Dendritic cell treated with granulocyte-macrophage colony-stimulating factor and Interleukin-4, amounts not matched to agents 40 ng/mL and 50 ng/mL, for 4 days (primary cell): Measurements from ENCODE around the gene OR51A7.
"Not testable (repeated sequence)": the region's sequence is repeated elsewhere in the genome, so short reads cannot be mapped to it uniquely, and the experiment has no call there.

Experiments
- H3K27ac Mint-ChIP-seq: one replicate; pipeline ENCODE4 v1.8.0; 2022; ENCODE audit warnings: mild to moderate bottlenecking, mixed read lengths
- H3K27me3 Mint-ChIP-seq: one replicate; pipeline ENCODE4 v1.8.0; 2022; ENCODE audit warnings: mild to moderate bottlenecking, mixed read lengths
- H3K36me3 Mint-ChIP-seq: one replicate; pipeline ENCODE4 v1.8.0; 2022; ENCODE audit warnings: low read depth, mixed read lengths
- H3K4me1 Mint-ChIP-seq: one replicate; pipeline ENCODE4 v1.8.0; 2022; ENCODE audit warnings: low read depth, mixed read lengths
- H3K4me3 Mint-ChIP-seq: one replicate; pipeline ENCODE4 v1.8.0; 2022; ENCODE audit warnings: mild to moderate bottlenecking, moderate library complexity, mixed read lengths
- H3K9me3 Mint-ChIP-seq: one replicate; pipeline ENCODE4 v1.8.0; 2022; ENCODE audit warnings: mixed read lengths
- intact Hi-C: fragments of 100-400 bp; cut with micrococcal nuclease; formaldehyde crosslinking; loops from one replicate; pipeline ENCODE4 v1.15.0; 2022

The OR51A7 gene

GRCh38 chr11:4919250-4919649 lies 15.7 kb downstream of the OR51A7 start, which contains the start of gene OR51G2:
Gene OR51G2 (minus strand): TSS chr11:4919350. CDS start chr11:4915663, 3,687 bp downstream.
- Mint-ChIP-seq H3K9me3 (peaks cover 7% of the 10 kb centered on the region), H3K4me1 (no peaks in the 10 kb centered on the region), H3K27ac (no peak within 1 kb of the TSS), H3K4me3 (no peak within 1 kb of the TSS), H3K27me3 (no peaks in the 10 kb centered on the region), H3K36me3 (no peaks in the 10 kb centered on the region)
- intact Hi-C loops, result no loop called here

GRCh38 chr11:4921796-4922195 lies 18.2 kb downstream of the OR51A7 start:
- Mint-ChIP-seq H3K4me3 (no peak overlapping the region), H3K27ac (no peak overlapping the region), H3K4me1 (no peaks in the 10 kb centered on the region), H3K36me3 (no peaks in the 10 kb centered on the region), H3K9me3 (no peaks in the 10 kb centered on the region), H3K27me3 (no peaks in the 10 kb centered on the region)
- intact Hi-C loops, result no loop called here

- no peaks in the 10 kb centered on the region for H3K9me3 Mint-ChIP-seq
- no peak overlapping the region for H3K27ac Mint-ChIP-seq
- H3K4me1 Mint-ChIP-seq, result no peaks in the 10 kb centered on the region
- no peaks in the 10 kb centered on the region for H3K27me3 Mint-ChIP-seq
- H3K36me3 Mint-ChIP-seq, result no peaks in the 10 kb centered on the region
- H3K4me3 Mint-ChIP-seq, result no peak overlapping the region
- intact Hi-C loops, result no loop called here
Measured at GRCh38 chr11:4922304-4922703, 18.7 kb downstream of the OR51A7 start.

GRCh38 chr11:4924239-4924638 lies 20.7 kb downstream of the OR51A7 start, which contains the start of gene OR51G1:
Gene OR51G1 (minus strand): TSS chr11:4924339. CDS start chr11:4924339, 0 bp downstream.
- no peak within 1 kb of the TSS for H3K4me3 Mint-ChIP-seq
- no peak within 1 kb of the TSS for H3K27ac Mint-ChIP-seq
- intact Hi-C loops, result no loop called here
- H3K36me3 Mint-ChIP-seq, result no peaks in the 10 kb centered on the region
- no peaks in the 10 kb centered on the region for H3K9me3 Mint-ChIP-seq
- no peaks in the 10 kb centered on the region for H3K4me1 Mint-ChIP-seq
- no peaks in the 10 kb centered on the region for H3K27me3 Mint-ChIP-seq

GRCh38 chr11:4926608-4927007 lies 23.0 kb downstream of the OR51A7 start:
- Mint-ChIP-seq H3K4me1 (no peaks in the 10 kb centered on the region), H3K4me3 (no peak overlapping the region), H3K27me3 (no peaks in the 10 kb centered on the region), H3K27ac (no peak overlapping the region), H3K9me3 (no peaks in the 10 kb centered on the region), H3K36me3 (no peaks in the 10 kb centered on the region)
- intact Hi-C loops, result no loop called here

- Mint-ChIP-seq H3K9me3 (peaks cover 8% of the 10 kb centered on the region), H3K27me3 (no peaks in the 10 kb centered on the region), H3K36me3 (no peaks in the 10 kb centered on the region), H3K4me3 (no peak overlapping the region), H3K27ac (no peak overlapping the region), H3K4me1 (no peaks in the 10 kb centered on the region)
- intact Hi-C loops, result no loop called here
Measured at GRCh38 chr11:4932751-4933150, 29.2 kb downstream of the OR51A7 start.

GRCh38 chr11:4936745-4937144 lies 33.2 kb downstream of the OR51A7 start:
- H3K9me3 Mint-ChIP-seq, result peaks cover 8% of the 10 kb centered on the region
- H3K4me1 Mint-ChIP-seq, result no peaks in the 10 kb centered on the region
- no peaks in the 10 kb centered on the region for H3K36me3 Mint-ChIP-seq
- H3K4me3 Mint-ChIP-seq, result no peak overlapping the region
- intact Hi-C loops, result no loop called here
- no peaks in the 10 kb centered on the region for H3K27me3 Mint-ChIP-seq
- H3K27ac Mint-ChIP-seq, result no peak overlapping the region

- intact Hi-C loops, result no loop called here
- Mint-ChIP-seq H3K27me3 (no peaks in the 10 kb centered on the region), H3K4me3 (no peak within 1 kb of the TSS), H3K27ac (no peak within 1 kb of the TSS), H3K36me3 (no peaks in the 10 kb centered on the region), H3K4me1 (no peaks in the 10 kb centered on the region), H3K9me3 (no peaks in the 10 kb centered on the region)
Measured at GRCh38 chr11:4947505-4947904, 43.9 kb downstream of the OR51A7 start, which contains the start of gene OR51A4. Gene OR51A4 (minus strand): TSS chr11:4947605. CDS start chr11:4947100, 505 bp downstream.

- intact Hi-C loops, result not testable (repeated sequence)
Measured at GRCh38 chr11:4955613-4956012, 52.0 kb downstream of the OR51A7 start, which contains the start of gene OR51A2. Gene OR51A2 (minus strand): TSS chr11:4955713. CDS start chr11:4955713, 0 bp downstream.

GRCh38 chr11:4957396-4957795 lies 53.8 kb downstream of the OR51A7 start:
- Mint-ChIP-seq H3K27ac (no peak overlapping the region), H3K4me1 (no peaks in the 10 kb centered on the region), H3K9me3 (no peaks in the 10 kb centered on the region), H3K36me3 (no peaks in the 10 kb centered on the region), H3K4me3 (no peak overlapping the region), H3K27me3 (no peaks in the 10 kb centered on the region)
- intact Hi-C loops, result no loop called here

More at GRCh38 chr11:4955613-4956012, 52.0 kb downstream of the OR51A7 start, which contains the start of gene OR51A2:
- not testable (repeated sequence) for H3K36me3 Mint-ChIP-seq, H3K27me3 Mint-ChIP-seq, H3K4me1 Mint-ChIP-seq, H3K9me3 Mint-ChIP-seq, H3K27ac Mint-ChIP-seq, H3K4me3 Mint-ChIP-seq
